GM12801 (cell line): ENCODE results near the gene ARHGAP26.
A peak's percentile ranks its signal among the peaks of the same experiment; 100 is the strongest.

Experiments
- CTCF ChIP-seq: IDR thresholded peaks from one replicate; pipeline ENCODE4 v1.5.1; 2011; ENCODE audit warnings: control low read depth; ENCODE audit not compliant: insufficient read length; ENCODE audit errors: extremely low read depth

The ARHGAP26 gene

GRCh38 chr5:142984525-142984924 is 214.3 kb downstream of the ARHGAP26 start:
- no peak for TF ChIP-seq CTCF

- no peak for TF ChIP-seq CTCF
These were observed 224.0 kb downstream of the ARHGAP26 start for GRCh38 chr5:142994218-142994617.

GRCh38 chr5:142997591-142997990 is 227.4 kb downstream of the ARHGAP26 start:
- TF ChIP-seq CTCF: no peak

- no peak for TF ChIP-seq CTCF
These were observed 228.3 kb downstream of the ARHGAP26 start for GRCh38 chr5:142998316-142999020.

GRCh38 chr5:143001764-143002351 is 231.7 kb downstream of the ARHGAP26 start:
- no peak for TF ChIP-seq CTCF

- TF ChIP-seq CTCF: peak; percentile 44
These were observed 232.5 kb downstream of the ARHGAP26 start for GRCh38 chr5:143002459-143003327.

GRCh38 chr5:143003328-143003636 is 233.1 kb downstream of the ARHGAP26 start:
- TF ChIP-seq CTCF: no peak
